ENCODE results near the gene NAA25.

NAA25 gene

GRCh38 chr12:112108202-112109079, at the start of gene NAA25:
Gene NAA25, minus strand, starts transcription at chr12:112108783. Its CDS starts 10 bp downstream, at chr12:112108773.
- in situ Hi-C loops (cut with MboI; ENCODE audit: low sequenced_read_pairs), result no loop called here

DNA sequence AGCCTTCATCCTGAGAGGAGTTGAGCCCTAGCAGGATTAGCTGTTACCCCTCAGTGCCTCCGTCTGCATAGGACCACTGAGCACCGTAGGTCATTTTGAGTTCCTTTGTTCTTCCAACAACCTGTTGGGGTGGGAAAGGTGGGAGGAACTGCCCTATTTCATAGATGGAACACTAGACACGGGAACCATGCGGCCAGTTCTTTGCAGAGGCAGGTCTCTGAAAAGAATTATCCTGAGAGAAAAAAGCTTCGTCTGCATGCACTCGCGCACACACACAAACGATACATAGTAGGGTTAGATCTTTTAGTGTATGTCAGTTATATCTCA, 45.3 kb upstream of the NAA25 start:
- in situ Hi-C loops (cut with MboI; ENCODE audit: low sequenced_read_pairs), result no loop called here

DNA sequence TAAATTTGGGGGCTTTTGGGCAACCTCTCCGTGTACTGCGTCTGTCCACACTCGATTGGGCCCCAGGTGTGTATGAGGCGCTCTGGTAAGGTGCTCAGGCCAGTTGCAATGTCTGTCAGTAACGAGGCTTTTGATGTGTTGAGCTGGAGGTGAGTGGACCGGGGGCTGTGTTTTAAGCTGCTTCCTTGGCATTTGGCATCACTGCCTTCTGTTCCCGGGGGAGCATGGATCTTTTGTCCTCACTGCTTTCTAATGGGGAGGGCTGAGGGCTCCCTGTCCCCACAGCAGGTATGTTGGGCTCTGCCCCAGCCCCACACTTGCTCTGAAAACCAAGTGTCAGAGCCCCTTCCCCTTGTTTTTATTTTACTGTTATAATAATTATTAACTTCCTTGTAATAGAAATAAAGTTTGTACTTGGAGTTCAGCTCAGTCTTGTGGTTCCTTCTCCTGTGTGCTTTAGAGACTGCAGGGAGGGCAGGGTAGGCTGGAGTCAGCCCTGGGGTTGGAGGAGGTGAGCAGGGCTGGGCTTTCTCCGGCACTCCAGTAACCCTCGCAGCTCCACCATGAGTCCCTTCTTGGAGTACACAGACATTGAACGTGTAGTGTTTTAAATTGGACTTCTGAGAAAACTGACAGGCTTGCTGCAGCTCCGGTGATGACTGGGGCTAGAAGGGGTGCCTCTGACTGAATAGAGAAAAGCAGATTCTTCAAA, 44.8 kb upstream of the NAA25 start:
- in situ Hi-C loops (cut with MboI; ENCODE audit: low sequenced_read_pairs), result no loop called here

GRCh38 chr12:112151766-112152541, 43.4 kb upstream of the NAA25 start:
- in situ Hi-C loops (cut with MboI; ENCODE audit: low sequenced_read_pairs), result no loop called here

- in situ Hi-C loops (cut with MboI; ENCODE audit: low sequenced_read_pairs), result no loop called here
These were observed 41.0 kb upstream of the NAA25 start for GRCh38 chr12:112149596-112149995.

- in situ Hi-C loops (cut with MboI; ENCODE audit: low sequenced_read_pairs), result no loop called here
These were observed 39.5 kb upstream of the NAA25 start for GRCh38 chr12:112148031-112148513.

DNA sequence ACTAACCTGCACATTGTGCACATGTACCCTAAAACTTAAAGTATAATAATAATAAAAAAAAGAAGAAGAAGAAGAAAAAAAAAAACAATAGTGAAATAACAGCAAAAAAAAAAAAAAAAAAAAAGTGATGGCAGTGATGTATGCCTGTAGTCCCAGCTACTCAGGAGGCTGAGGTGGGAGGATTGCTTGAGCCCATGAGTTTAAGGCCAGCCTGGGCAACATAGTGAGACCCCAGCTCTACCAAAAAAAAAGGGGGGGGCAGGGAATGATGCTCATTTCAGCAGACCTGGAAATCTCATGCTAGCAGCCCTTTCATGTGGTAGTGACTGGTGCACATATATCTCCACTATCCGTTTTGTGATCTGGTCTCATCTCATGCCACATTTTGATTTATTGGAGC, 37.5 kb upstream of the NAA25 start:
- in situ Hi-C loops (cut with MboI; ENCODE audit: low sequenced_read_pairs), result no loop called here

DNA sequence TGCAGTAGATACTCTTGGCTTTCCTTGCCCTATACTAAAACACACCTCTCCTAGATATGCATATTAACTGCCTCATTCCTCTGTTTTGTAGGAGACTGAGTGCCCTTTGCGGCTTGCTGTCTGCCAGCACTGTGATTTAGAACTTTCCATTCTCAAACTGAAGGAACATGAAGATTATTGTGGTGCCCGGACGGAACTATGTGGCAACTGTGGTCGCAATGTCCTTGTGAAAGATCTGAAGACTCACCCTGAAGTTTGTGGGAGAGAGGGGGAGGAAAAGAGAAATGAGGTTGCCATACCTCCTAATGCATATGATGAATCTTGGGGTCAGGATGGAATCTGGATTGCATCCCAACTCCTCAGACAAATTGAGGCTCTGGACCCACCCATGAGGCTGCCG, 32.1 kb upstream of the NAA25 start:
- in situ Hi-C loops (cut with MboI; ENCODE audit: low sequenced_read_pairs), result no loop called here

GRCh38 chr12:112134731-112135130, 26.1 kb upstream of the NAA25 start:
- in situ Hi-C loops (cut with MboI; ENCODE audit: low sequenced_read_pairs), result no loop called here

DNA sequence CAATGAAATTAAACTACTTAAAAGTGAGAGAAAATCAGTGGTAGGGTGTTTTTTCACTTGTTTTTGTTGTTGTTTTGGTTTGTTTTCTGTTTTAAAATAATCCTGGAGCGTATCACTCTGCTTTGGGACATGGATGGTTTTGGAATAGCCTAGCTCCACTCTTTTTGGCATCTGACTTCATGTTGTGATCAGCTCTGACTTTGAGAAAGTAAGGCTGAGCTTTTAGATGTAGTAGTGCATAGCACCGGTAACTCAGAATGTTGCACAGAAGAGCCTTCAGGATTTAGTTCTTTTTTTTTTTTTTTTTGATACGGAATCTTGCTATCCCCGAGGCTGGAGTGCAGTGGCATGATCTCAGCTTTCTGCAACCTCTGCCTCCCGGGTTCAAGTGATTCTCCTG, 24.8 kb upstream of the NAA25 start:
- in situ Hi-C loops (cut with MboI; ENCODE audit: low sequenced_read_pairs), result no loop called here

DNA sequence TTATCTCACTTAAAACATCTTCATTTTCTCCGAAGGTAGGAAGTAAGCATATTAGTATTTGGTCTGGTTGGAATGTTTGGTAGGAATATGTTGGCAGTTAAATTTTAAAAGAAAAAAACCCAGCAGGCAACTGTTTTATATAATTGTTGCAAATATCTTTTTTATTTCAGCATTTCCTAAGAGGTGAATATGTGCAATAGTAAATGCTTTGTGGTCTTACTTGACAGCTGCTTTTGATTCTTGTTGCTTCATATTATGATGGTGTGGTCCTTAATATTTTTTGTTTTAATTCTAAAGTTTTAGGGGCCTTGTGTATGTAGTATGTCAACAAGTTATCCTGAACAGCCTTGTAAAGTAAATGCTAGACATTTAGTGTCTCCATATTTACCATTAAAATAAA, 23.1 kb upstream of the NAA25 start:
- in situ Hi-C loops (cut with MboI; ENCODE audit: low sequenced_read_pairs), result no loop called here

DNA sequence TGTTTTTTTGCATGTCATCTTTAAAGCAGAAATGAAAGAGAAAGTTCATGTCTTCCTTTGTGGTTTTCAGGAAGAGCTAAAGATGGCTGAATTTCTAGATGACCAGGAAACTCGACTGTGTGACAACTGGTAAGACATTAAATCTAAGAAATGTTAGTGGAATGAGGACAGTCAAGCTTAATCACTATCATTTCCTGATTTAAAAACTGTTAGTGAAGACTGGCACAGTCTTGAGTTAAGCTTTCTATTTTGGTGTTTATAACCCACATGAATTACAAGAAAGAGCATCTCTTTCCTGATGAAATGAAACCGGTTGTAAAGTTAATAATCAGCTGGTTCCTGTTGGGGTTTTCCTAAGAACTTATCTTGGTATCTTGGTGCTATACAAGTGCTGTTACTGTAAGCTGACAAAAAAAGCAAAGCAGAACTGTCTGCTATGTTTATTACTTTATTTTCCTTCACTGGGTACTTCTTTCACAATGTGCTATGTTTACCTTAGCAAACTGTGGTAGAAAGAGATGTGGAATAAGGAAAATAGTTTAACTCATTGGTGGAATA, 21.9 kb upstream of the NAA25 start:
- in situ Hi-C loops (cut with MboI; ENCODE audit: low sequenced_read_pairs), result no loop called here

DNA sequence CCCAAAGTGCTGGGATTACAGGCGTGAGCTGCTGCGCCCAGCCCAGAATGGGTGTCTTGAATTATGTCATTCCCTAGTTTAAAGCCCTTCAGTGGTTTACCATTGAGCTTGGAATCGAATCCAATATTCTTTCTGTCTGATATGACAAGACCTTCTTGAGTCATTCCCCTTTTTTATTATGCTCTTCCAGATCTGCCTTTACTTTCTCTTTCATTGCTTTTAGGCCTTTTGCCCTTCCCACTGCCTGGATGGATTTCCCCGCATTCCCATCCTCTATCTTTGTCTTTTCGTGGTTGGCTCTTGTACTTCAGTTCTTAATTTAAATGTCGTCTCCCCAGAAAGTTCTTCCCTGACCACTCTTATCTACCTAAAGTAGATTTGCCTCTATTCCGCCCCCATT, 18.3 kb upstream of the NAA25 start:
- in situ Hi-C loops (cut with MboI; ENCODE audit: low sequenced_read_pairs), result no loop called here

- in situ Hi-C loops (cut with MboI; ENCODE audit: low sequenced_read_pairs), result no loop called here
These were observed 17.4 kb upstream of the NAA25 start for GRCh38 chr12:112126000-112126438.

DNA sequence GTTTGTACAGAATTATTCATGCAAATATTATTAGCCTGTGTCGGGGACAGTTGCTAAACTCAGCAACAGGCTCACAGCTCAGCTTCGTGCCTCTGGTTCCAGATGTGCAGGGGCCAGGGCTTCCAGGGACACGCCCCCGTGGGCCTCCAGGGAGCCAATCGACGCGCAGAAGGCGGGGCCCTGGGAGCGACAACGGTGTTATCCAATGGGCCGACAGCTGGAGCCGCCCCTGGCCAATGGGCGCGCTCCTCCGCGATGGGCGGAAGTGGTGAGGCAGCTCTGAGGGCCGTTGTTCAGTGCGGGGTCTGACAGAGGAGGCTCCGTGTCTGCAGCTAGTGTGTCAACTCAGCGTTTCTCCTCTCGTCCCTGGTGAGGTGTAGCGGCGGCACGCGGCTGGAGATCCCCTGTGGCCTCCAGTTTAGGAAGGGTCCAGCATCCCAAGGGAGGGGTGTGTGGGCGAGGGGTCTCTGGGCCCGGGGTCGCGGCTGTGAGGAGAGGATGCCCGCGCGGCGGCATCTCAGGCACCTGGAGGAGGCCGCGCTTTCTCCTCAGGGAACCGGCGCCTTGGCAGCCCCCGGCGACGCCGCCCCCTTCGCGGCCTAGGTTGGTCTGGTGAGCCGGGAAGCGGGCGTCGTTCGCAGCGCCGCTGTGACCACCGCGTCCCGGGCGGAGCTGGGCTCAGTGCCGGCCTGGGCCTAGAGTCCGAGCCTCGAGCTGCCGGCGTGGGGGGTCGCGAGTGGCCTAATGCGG, 16.8 kb upstream of the NAA25 start, which contains the start of gene TRAFD1:
TSS of gene TRAFD1 (plus strand) at position 311 of the 750 bp plus-strand sequence. CDS start 4,963 bp downstream, outside the sequence.
- in situ Hi-C loops (cut with MboI; ENCODE audit: low sequenced_read_pairs), result no loop called here

- in situ Hi-C loops (cut with MboI; ENCODE audit: low sequenced_read_pairs), result no loop called here
These were observed 16.3 kb upstream of the NAA25 start for GRCh38 chr12:112124918-112125249.

GRCh38 chr12:112122823-112123690, 14.5 kb upstream of the NAA25 start:
- in situ Hi-C loops (cut with MboI; ENCODE audit: low sequenced_read_pairs), result no loop called here

DNA sequence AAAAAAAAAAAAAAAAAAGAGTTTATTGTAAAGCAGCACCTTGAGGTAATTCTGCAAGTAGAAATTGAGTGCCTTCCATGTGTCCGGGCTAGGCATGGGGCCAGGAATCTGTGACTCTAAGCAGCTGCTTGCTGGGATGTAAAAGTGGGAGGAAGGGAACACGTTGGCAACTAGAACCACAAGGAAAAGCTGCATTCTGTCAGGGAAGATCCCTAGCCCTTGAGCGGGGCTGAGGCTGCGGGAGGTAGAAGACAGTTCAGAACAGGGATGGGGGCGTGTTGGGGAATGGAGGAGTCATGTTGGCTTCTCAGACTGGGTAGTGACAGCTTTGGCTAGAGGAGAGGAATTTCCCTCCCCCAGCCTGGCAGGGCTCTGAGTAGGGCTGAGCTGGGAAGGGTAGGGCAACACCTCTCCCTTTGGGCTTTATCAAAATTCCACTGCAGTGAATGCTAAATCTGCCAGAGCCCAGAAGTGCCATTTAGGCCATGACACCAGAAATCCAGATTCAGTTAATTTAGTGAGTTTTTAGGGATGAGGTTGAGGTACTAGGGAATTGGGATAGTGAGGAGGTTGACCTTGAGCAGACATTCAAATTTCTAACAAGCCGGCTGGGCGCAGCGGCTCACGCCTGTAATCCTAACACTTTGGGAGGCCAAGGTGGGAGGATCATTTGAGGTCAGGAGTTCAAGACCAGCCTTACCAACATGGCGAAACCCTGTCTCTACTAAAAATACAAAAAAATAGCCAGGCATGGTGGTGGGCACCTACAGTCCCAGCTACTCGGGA, 13.4 kb upstream of the NAA25 start:
- in situ Hi-C loops (cut with MboI; ENCODE audit: low sequenced_read_pairs), result no loop called here

DNA sequence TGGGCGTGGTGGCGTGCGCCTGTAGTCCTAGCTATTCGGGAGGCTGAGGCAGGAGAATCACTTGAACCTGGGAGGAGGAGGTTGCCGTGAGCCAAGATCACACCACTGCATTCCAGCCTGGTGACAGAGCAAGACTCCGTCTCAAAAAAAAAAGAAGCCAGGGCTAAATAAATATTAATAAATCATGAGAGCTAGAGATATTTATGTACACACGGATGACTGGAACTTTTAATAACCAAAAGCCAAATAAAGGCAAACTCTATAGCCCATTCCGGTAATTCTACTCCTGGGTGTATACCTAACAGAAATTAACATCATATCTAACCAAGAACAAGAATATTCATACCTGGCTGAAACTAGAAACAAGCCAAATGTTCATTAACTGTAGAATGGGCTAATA, 9.1 kb upstream of the NAA25 start:
- in situ Hi-C loops (cut with MboI; ENCODE audit: low sequenced_read_pairs), result no loop called here

Measured in HL-60/S4 treated with phorbol 12-myristate 13-acetate at 8.2 ng/mL for 4 days and 3 days (cell line).